Neural cell (in vitro differentiated cells): ENCODE measurements around the gene PEAK3. TPM values are rescaled to one million over a fixed set of nuclear protein-coding genes. Genes with fewer than 3 reads are reported as not detected.

ENCODE experiments used
- H2AFZ ChIP-seq: fragments of 200-600, 300-800 bp; sonication (generic), shearing (Covaris generic); 2 replicates; pipeline ENCODE4 v1.6.0; 2014; ENCODE audit warnings: low read depth, mild to moderate bottlenecking, antibody characterized with exemption, low read length, moderate library complexity
- H3F3A ChIP-seq: fragments of 200-600 bp; shearing (Covaris generic); 2 replicates; pipeline ENCODE4 v1.6.1; 2016; ENCODE audit warnings: mild to moderate bottlenecking, moderate library complexity, mixed read lengths, antibody characterized with exemption, low read length; ENCODE audit not compliant: insufficient read depth, poor library complexity, severe bottlenecking
- H3K27ac ChIP-seq: fragments of 200-600, 300-800 bp; sonication (generic), shearing (Covaris generic); 2 replicates; pipeline ENCODE4 v1.5.1; 2014; ENCODE audit warnings: mild to moderate bottlenecking, low read length, moderate library complexity
- H3K27me3 ChIP-seq: fragments of 300-800, 200-600 bp; sonication (generic), shearing (Covaris generic); 2 replicates; pipeline ENCODE4 v1.6.0; 2014; ENCODE audit warnings: mild to moderate bottlenecking, low read depth, low read length, moderate library complexity; ENCODE audit not compliant: insufficient read depth
- H3K36me3 ChIP-seq: fragments of 300-800, 200-600 bp; sonication (generic), shearing (Covaris generic); 2 replicates; pipeline ENCODE4 v1.5.1; 2014; ENCODE audit warnings: mild to moderate bottlenecking, antibody characterized with exemption, low read length, moderate library complexity; ENCODE audit not compliant: insufficient read depth
- H3K4me2 ChIP-seq: fragments of 300-800, 200-600 bp; sonication (generic), shearing (Covaris generic); 2 replicates; pipeline ENCODE4 v1.6.0; 2014; ENCODE audit warnings: mild to moderate bottlenecking, low read length
- H3K4me3 ChIP-seq: fragments of 300-800, 200-600 bp; sonication (generic), shearing (Covaris generic); 2 replicates; pipeline ENCODE4 v1.5.1; 2014; ENCODE audit warnings: mild to moderate bottlenecking, low read length, moderate library complexity
- H3K79me2 ChIP-seq: fragments of 200-600 bp; shearing (Covaris generic); replicated peaks from 2 replicates; pipeline ENCODE4 v1.6.0; 2014; ENCODE audit warnings: mild to moderate bottlenecking, low read length, moderate library complexity; ENCODE audit not compliant: insufficient read depth
- H3K9ac ChIP-seq: fragments of 300-800, 200-600 bp; sonication (generic), shearing (Covaris generic); 2 replicates; pipeline ENCODE4 v1.6.1; 2016; ENCODE audit warnings: mild to moderate bottlenecking, low read length, mixed read lengths
- H3K9me2 ChIP-seq: fragments of 200-600 bp; shearing (Covaris generic); 2 replicates; pipeline ENCODE4 v1.6.1; 2016; ENCODE audit warnings: mild to moderate bottlenecking, low read length, mixed read lengths; ENCODE audit not compliant: insufficient read depth
- H3K9me3 ChIP-seq: fragments of 200-600, 300-800 bp; sonication (generic), shearing (Covaris generic); 2 replicates; pipeline ENCODE4 v1.6.1; 2016; ENCODE audit warnings: mild to moderate bottlenecking, mixed run types, low read length, moderate library complexity, mixed read lengths
- H4K20me1 ChIP-seq: fragments of 200-600 bp; shearing (Covaris generic); 2 replicates; pipeline ENCODE4 v1.6.1; 2016; ENCODE audit warnings: mild to moderate bottlenecking, mixed run types; ENCODE audit not compliant: insufficient read depth
- EP300 ChIP-seq: fragments of 450-650 bp; conservative IDR thresholded peaks from 2 replicates; pipeline ENCODE4 v1.6.1; 2014; ENCODE audit warnings: antibody characterized with exemption, mild to moderate bottlenecking, moderate library complexity; ENCODE audit not compliant: poor library complexity, severe bottlenecking
- EZH2 ChIP-seq: fragments of 200-600, 300-800 bp; shearing (Covaris generic), sonication (generic); IDR thresholded peaks from 2 replicates; pipeline ENCODE4 v1.6.1; 2014; ENCODE audit warnings: antibody characterized with exemption, low read length, borderline replicate concordance, mild to moderate bottlenecking; ENCODE audit not compliant: insufficient read depth, poor library complexity, severe bottlenecking
- MXI1 ChIP-seq: fragments of 450-650 bp; conservative IDR thresholded peaks from 2 replicates; pipeline ENCODE4 v1.6.1; 2014; ENCODE audit warnings: antibody characterized with exemption, mild to moderate bottlenecking; ENCODE audit not compliant: poor library complexity, severe bottlenecking
- POLR2AphosphoS5 ChIP-seq: IDR thresholded peaks from 2 replicates; pipeline ENCODE4 v1.6.1; 2012
- RAD21 ChIP-seq: fragments of 450-650 bp; conservative IDR thresholded peaks from 2 replicates; pipeline ENCODE4 v1.6.1; 2014; ENCODE audit warnings: antibody characterized with exemption, mild to moderate bottlenecking, moderate library complexity
- REST ChIP-seq: IDR thresholded peaks from 2 replicates; pipeline ENCODE4 v1.6.1; 2012; ENCODE audit warnings: borderline replicate concordance
- SMC3 ChIP-seq: fragments of 450-650 bp; conservative IDR thresholded peaks from 2 replicates; pipeline ENCODE4 v1.6.1; 2014; ENCODE audit warnings: antibody characterized with exemption, mild to moderate bottlenecking, moderate library complexity; ENCODE audit not compliant: poor library complexity
- TAF1 ChIP-seq: IDR thresholded peaks from 2 replicates; pipeline ENCODE4 v1.6.1; 2012; ENCODE audit warnings: low read depth
- polyA plus RNA-seq: library from polyadenylated mRNA; depleted of rRNA; stranded (reverse); fragments of >200 nt; gene quantifications from 2 replicates; pipeline ENCODE4 v1.2.3, GENCODE V29; 2014
- TF ChIP-seq, protein P1 (sequence below): fragments of 450-650 bp; IDR thresholded peaks from 2 replicates; pipeline ENCODE4 v1.5.1; 2014; ENCODE audit warnings: antibody characterized with exemption, mild to moderate bottlenecking, moderate library complexity; ENCODE audit not compliant: poor library complexity, severe bottlenecking

The PEAK3 gene
- polyA plus RNA-seq, 1 donor from 2014 or later, result not detected

DNA sequence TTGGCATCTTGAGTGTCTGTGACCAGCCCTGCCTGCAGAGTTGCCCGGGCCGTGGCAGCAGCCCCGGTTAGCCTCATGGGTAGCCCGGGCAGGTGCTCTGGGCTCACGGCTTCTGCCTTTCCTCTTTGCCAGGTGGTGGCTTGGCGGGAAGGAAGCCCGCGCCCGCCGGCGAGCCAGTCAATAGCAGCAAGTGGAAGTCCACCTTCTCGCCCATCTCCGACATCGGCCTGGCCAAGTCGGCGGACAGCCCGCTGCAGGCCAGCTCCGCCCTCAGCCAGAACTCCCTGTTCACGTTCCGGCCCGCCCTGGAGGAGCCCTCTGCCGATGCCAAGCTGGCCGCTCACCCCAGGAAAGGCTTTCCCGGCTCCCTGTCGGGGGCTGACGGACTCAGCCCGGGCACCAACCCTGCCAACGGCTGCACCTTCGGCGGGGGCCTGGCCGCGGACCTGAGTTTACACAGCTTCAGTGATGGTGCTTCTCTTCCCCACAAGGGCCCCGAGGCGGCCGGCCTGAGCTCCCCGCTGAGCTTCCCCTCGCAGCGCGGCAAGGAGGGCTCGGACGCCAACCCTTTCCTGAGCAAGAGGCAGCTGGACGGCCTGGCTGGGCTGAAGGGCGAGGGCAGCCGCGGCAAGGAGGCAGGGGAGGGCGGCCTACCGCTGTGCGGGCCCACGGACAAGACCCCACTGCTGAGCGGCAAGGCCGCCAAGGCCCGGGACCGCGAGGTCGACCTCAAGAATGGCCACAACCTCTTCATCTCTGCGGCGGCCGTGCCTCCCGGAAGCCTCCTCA, 55.7 kb downstream of the PEAK3 start:
- Histone ChIP-seq H3K27ac (no peak overlapping the region), H3K79me2 (no peaks in the 10 kb centered on the region), H4K20me1 (no peaks in the 10 kb centered on the region), H3K36me3 (no peaks in the 10 kb centered on the region), H3K9me3 (no peaks in the 10 kb centered on the region), H3K4me2 (no peak overlapping the region), H2AFZ (no peak overlapping the region), H3K4me3 (no peak overlapping the region), H3K9ac (no peak overlapping the region), H3F3A (no peaks in the 10 kb centered on the region), H3K27me3 (no peaks in the 10 kb centered on the region), H3K9me2 (no peaks in the 10 kb centered on the region)
- TF ChIP-seq MXI1 (no peak), POLR2AphosphoS5 (no peak), TAF1 (no peak)

GRCh38 chr19:2225415-2226050, 56.4 kb downstream of the PEAK3 start:
- H3K27me3 ChIP-seq, result no peaks in the 10 kb centered on the region
- H3K36me3 ChIP-seq, result no peaks in the 10 kb centered on the region
- H3K9ac ChIP-seq, result no peak overlapping the region
- H3K9me3 ChIP-seq, result no peaks in the 10 kb centered on the region
- no peaks in the 10 kb centered on the region for H4K20me1 ChIP-seq
- TF ChIP-seq TAF1 (no peak), POLR2AphosphoS5 (no peak), RAD21 (no peak), SMC3 (no peak), MXI1 (no peak), REST (no peak), EP300 (no peak), EZH2 (no peak)
- TF ChIP-seq, protein P1, sequence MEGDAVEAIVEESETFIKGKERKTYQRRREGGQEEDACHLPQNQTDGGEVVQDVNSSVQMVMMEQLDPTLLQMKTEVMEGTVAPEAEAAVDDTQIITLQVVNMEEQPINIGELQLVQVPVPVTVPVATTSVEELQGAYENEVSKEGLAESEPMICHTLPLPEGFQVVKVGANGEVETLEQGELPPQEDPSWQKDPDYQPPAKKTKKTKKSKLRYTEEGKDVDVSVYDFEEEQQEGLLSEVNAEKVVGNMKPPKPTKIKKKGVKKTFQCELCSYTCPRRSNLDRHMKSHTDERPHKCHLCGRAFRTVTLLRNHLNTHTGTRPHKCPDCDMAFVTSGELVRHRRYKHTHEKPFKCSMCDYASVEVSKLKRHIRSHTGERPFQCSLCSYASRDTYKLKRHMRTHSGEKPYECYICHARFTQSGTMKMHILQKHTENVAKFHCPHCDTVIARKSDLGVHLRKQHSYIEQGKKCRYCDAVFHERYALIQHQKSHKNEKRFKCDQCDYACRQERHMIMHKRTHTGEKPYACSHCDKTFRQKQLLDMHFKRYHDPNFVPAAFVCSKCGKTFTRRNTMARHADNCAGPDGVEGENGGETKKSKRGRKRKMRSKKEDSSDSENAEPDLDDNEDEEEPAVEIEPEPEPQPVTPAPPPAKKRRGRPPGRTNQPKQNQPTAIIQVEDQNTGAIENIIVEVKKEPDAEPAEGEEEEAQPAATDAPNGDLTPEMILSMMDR, result no peak
- no peaks in the 10 kb centered on the region for H3K79me2 ChIP-seq
- H3K27ac ChIP-seq, result no peak overlapping the region
- no peaks in the 10 kb centered on the region for H3F3A ChIP-seq
- no peak overlapping the region for H3K4me3 ChIP-seq
- H3K4me2 ChIP-seq, result no peak overlapping the region
- no peak overlapping the region for H2AFZ ChIP-seq
- H3K9me2 ChIP-seq, result no peaks in the 10 kb centered on the region
